LNCaP clone FGC (cell line): ENCODE measurements around the gene KRTAP5-1.
"Not testable (repeated sequence)": the region's sequence is repeated elsewhere in the genome, so short reads cannot be mapped to it uniquely, and the experiment has no call there.

ENCODE experiments used
- DNase-seq: peaks from one replicate; pipeline ENCODE4 v3.0.0-alpha.2; 2011; ENCODE audit warnings: low read depth
- H3K4me3 ChIP-seq: 2 replicates; pipeline ENCODE4 v1.5.1; 2011; ENCODE audit warnings: mild to moderate bottlenecking, low read depth, low read length, control low read depth
- TF ChIP-seq, protein P1 (sequence below): IDR thresholded peaks from 2 replicates; pipeline ENCODE4 v1.5.1; 2012; ENCODE audit warnings: mild to moderate bottlenecking; ENCODE audit not compliant: control insufficient read depth, insufficient read depth; ENCODE audit errors: extremely low read depth

KRTAP5-1 gene

DNA sequence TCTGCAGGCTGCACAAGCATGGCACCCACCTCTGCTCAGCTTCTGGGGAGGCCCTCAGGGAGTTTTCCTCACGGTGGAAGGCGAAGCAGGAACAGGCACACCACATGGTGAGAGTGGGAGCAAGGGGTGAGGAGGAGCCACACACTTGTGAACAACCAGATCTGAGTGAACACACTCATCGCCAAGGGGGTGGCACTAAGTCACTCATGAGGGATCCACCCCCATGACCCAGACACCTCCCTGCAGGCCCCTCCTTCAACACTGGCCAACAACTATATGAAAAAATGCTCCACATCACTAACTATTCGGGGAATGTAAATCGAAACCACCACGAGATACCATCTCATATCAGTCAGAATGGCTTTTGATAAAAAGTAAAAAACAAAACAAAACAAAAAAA is 13.7 kb upstream of the KRTAP5-1 start:
- TF ChIP-seq, protein P1, sequence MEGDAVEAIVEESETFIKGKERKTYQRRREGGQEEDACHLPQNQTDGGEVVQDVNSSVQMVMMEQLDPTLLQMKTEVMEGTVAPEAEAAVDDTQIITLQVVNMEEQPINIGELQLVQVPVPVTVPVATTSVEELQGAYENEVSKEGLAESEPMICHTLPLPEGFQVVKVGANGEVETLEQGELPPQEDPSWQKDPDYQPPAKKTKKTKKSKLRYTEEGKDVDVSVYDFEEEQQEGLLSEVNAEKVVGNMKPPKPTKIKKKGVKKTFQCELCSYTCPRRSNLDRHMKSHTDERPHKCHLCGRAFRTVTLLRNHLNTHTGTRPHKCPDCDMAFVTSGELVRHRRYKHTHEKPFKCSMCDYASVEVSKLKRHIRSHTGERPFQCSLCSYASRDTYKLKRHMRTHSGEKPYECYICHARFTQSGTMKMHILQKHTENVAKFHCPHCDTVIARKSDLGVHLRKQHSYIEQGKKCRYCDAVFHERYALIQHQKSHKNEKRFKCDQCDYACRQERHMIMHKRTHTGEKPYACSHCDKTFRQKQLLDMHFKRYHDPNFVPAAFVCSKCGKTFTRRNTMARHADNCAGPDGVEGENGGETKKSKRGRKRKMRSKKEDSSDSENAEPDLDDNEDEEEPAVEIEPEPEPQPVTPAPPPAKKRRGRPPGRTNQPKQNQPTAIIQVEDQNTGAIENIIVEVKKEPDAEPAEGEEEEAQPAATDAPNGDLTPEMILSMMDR = no peak
- DNase-seq = no peak

DNA sequence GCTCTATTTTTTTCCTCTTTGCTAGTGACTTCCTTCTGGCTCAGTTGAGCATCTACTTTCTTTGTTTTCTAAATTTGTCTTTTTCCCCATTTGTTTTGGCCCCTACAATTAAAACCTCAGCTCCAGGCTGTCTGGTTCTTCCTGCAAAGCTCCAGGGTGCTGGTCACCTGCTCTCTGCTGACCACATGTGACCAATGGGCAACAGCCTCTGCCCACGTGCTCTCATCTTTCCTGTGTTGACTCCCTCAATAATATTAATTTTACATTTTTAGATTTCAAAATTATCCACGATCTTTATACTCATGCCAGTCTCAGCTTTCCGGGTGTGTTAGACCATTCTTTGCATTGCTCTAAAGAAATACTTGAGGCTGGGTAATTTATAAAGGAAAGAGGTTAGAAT is 13.3 kb upstream of the KRTAP5-1 start:
- not testable (repeated sequence) for H3K4me3 ChIP-seq, DNase-seq

More for the DNA sequence above, 13.7 kb upstream of the KRTAP5-1 start:
- H3K4me3 ChIP-seq = no peak overlapping the region

DNA sequence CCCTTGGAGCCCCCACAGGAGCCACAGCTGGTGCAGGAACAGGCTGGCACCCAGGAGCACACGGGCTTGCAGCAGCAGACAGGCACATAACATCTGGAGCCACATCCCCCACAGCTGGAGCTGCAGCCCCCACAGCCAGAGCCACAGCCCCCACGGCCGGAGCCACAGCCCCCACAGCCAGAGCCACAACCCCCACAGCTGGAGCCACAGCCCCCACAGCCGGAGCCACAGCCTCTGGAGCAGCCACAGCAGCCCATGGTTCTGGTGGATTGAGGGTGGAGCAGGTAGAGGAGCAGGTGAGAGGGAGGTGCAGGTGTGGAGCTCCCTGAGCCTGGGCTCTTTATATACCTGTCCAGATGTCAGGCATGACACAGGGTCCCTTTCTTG is 12.9 kb upstream of the KRTAP5-1 start, which contains the start of gene KRTAP5-2:
Gene KRTAP5-2 (minus strand): TSS at position 301 of the 387 bp plus-strand sequence. CDS start 44 bp downstream, at position 257.
- TF ChIP-seq, protein P1 = no peak
- no peak for DNase-seq
- no peak within 1 kb of the TSS for H3K4me3 ChIP-seq

DNA sequence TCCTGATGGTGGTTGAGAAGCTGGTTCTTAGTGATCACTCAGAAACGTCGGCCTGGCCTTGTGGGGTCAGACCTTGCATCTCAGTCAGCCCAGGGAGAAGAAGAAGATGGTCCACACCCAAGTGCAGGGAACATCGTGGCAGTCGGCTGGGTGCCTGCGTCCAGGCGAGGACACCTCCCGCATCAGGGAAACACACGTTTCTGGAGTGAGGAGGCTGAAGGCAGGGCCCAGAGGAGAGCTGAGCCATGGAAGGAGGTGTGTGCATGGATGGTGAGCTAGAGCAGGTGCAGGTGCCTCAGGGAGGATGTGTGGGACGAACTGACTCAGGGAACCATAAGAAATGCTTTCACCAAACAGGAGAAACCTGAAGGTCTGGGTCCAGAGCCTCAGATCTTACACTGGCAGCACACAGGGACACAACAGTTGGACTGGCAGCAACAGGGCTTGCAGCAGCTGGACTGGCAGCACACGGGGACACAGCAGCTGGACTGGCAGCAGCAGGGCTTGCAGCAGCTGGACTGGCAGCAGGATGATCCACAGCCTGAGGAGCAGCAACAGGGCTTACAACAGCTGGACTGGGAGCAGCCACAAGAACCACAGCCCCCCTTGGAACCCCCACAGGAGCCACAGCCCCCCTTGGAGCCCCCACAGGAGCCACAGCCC is 12.4 kb upstream of the KRTAP5-1 start:
- H3K4me3 ChIP-seq = no peak overlapping the region
- TF ChIP-seq, protein P1 = no peak
- no peak for DNase-seq

DNA sequence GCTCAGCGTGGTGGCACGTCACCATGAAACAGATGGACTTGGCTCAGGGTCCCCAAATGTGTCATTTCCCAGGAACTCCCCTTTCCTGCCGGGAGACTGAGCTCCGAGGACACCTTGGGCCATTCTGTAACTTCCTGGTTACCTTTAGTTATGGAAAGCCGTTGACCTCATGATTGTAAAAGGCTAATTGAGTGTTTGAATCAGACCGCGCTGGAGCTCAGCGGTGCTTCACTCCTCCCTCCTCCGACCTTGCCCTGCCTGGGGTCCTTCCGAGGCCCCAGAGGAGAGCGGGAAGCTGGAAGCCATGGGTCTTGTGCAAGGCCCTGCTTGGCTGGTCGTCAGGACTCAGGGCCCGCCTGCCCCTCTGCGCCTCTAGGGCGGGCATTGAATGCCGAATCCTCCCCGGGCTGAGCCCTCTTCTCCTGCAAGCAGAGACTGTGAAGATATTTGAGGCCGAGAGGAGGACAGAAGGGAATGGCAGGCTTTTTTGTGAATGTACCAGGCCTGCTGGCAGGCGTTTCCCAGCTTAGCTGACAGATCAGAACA is 11.6 kb upstream of the KRTAP5-1 start:
- not testable (repeated sequence) for DNase-seq, H3K4me3 ChIP-seq

DNA sequence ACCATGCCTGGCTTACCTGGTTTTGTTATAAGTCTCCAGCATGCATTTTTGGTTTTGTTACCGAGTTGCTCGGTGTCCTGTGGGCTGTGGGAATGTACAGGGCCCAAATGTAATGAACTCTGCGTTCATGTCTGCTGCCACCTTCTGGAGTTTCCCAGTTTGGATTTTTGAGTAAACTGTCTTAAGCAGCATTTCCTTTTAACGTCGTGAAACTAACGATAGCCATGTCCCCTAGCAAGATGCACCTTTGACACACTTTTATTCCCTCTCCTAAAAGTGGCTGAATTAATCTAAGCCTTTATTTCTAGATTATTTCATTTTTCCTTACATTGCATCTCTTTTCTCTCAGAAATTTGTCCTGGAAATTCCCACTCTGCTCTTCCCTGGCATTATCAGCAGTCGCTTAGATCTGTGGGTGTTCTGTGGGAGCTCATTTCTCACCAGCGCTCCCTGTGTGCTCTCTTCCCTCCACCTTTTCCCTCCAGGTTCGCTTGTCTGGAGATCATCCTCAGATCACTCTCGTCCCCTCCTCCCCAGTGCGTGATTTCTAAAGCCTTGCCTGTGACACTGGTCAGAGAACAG is 11.0 kb upstream of the KRTAP5-1 start:
- H3K4me3 ChIP-seq, DNase-seq: not testable (repeated sequence)
- TF ChIP-seq, protein P1 = peak; percentile 13; the same call in 1 of the 2 replicates

DNA sequence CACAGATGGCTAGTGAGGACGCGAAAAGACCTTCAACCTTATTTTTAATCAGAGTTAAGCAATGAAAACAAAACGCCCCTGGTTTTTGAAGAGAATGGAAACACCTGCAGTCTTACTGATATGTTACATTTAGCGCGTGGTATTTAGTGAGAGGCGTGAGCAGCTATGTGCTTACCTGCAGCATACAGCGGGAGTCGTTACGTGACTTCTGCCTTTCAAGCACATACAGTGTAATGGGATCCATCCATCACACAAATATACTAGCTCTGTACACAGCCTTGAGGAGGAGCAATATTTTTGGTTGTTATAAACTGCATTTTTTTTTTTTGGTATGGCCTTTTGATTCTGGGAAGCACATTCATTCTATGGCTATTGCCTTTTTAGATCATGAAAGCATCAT is 7.5 kb upstream of the KRTAP5-1 start:
- no peak for DNase-seq
- TF ChIP-seq, protein P1 = no peak
- H3K4me3 ChIP-seq = no peak overlapping the region

DNA sequence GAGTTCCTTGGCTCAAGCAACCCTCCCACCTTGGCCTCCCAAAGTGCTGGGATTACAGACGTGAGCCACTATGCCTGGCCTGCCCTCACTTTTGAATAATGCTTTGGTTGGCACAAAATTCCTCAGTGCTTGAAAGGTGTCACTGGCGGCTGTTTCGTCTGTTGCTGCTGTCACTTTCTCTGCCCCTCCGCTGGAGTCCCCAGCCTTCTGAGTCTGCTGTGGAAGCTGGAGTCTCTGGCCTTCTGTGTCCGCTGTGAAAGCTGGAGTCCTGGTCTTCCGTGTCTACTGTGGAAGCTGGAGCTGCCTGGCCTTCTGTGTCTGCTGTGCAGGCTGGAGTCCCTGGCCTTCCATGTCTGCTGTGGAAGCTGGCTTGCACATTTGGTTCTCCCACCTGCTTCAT is 4.9 kb upstream of the KRTAP5-1 start:
- TF ChIP-seq, protein P1 = no peak
- DNase-seq = no peak
- no peak overlapping the region for H3K4me3 ChIP-seq

DNA sequence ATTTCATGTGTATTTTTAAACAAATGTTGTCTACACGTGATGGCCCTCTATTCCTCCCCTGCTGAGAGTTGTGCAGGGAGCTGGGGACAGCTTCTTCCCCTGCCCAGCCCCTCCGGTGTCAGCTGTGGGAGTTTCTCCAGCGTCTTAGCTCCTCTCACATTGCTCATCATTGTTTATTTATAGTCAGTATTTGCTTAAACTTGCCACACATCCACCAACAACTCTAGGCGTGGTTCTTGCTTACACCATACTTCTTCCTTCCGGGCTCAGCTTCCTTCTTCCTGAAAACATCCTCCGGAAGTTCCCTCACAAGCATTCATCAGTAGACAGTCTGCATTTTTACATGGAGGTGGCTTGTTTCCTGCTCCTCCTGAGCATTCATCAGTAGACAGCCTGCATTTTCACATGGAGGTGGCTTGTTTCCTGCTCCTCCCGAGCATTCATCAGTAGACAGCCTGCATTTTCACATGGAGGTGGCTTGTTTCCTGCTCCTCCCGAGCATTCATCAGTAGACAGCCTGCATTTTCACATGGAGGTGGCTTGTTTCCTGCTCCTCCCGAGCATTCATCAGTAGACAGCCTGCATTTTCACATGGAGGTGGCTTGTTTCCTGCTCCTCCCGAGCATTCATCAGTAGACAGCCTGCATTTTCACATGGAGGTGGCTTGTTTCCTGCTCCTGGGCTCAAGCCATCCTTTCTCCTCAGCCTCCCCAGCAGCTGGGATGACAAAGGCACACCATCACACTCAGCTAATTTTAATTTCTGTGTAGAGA is 4.3 kb upstream of the KRTAP5-1 start:
- not testable (repeated sequence) for H3K4me3 ChIP-seq, DNase-seq
